Common myeloid progenitor, CD34-positive (primary cell): ENCODE measurements around the gene GALK1.
"Not testable (repeated sequence)": the region's sequence is repeated elsewhere in the genome, so short reads cannot be mapped to it uniquely, and the experiment has no call there.

Experiments used
- CTCF ChIA-PET: fragments of 350-600 bp; sonication (Branson Sonifier 250); formaldehyde crosslinking; loops from one replicate; lab custom pipeline; 2021; ENCODE audit warnings: antibody characterized with exemption; lab: Charles Lee
- POLR2A ChIA-PET: fragments of 350-600 bp; sonication (Branson Sonifier 250); formaldehyde crosslinking; loops from one replicate; lab custom pipeline; 2021; ENCODE audit warnings: antibody characterized with exemption; lab: Charles Lee
- DNase-seq, 3 donors: peaks; one replicate each; pipeline versions ENCODE4 v3.0.0 to v3.0.0-alpha.2; 2013
- H3K27ac ChIP-seq, 2 experiments: 1 replicate in 1 of 2; 2 replicates in 1 of 2; pipeline ENCODE4 v1.7.0; 2013; ENCODE audit warnings: inconsistent platforms in 2 of 2, low read length in 2 of 2, mild to moderate bottlenecking in 2 of 2, low read depth in 1 of 2, moderate library complexity in 1 of 2; ENCODE audit not compliant: severe bottlenecking in 2 of 2, insufficient read depth in 1 of 2, poor library complexity in 1 of 2
- H3K27me3 ChIP-seq, 5 experiments: replicated peaks in 2 of 5; 1 replicate in 3 of 5; 2 replicates in 2 of 5; pipeline versions ENCODE4 v1.6.1 to v1.7.0; 2013; ENCODE audit warnings: low read length in 4 of 5, mild to moderate bottlenecking in 2 of 5, moderate library complexity in 2 of 5, inconsistent platforms in 1 of 5; ENCODE audit not compliant: insufficient read depth in 5 of 5, control insufficient read depth in 4 of 5
- H3K36me3 ChIP-seq, 4 experiments: 1 replicate in 2 of 4; 2 replicates in 2 of 4; pipeline versions ENCODE4 v1.6.1 to v1.7.0; 2013; ENCODE audit warnings: low read length in 3 of 4, control low read depth in 1 of 4, mild to moderate bottlenecking in 1 of 4; ENCODE audit not compliant: control insufficient read depth in 4 of 4, insufficient read depth in 4 of 4
- H3K4me1 ChIP-seq, 4 experiments: 1 replicate in 3 of 4; 2 replicates in 1 of 4; pipeline versions ENCODE4 v1.6.1 to v1.7.1; 2013; ENCODE audit warnings: low read length in 3 of 4, mild to moderate bottlenecking in 3 of 4, control low read depth in 1 of 4, inconsistent platforms in 1 of 4, moderate library complexity in 1 of 4; ENCODE audit not compliant: control insufficient read depth in 4 of 4, insufficient read depth in 4 of 4; ENCODE audit errors: control extremely low read depth in 1 of 4
- H3K4me3 ChIP-seq, 7 experiments: 1 replicate in 4 of 7; 2 replicates in 3 of 7; pipeline versions ENCODE4 v1.5.1 to v1.7.0; 2013; ENCODE audit warnings: mild to moderate bottlenecking in 7 of 7, low read length in 6 of 7, moderate library complexity in 6 of 7, inconsistent platforms in 2 of 7, low read depth in 2 of 7, control low read depth in 1 of 7; ENCODE audit not compliant: insufficient read depth in 4 of 7, control insufficient read depth in 1 of 7; ENCODE audit errors: extremely low read depth in 1 of 7
- H3K9me3 ChIP-seq, 5 experiments: 1 replicate in 4 of 5; 2 replicates in 1 of 5; pipeline versions ENCODE4 v1.6.1 to v1.7.1; 2013; ENCODE audit warnings: low read length in 4 of 5, mild to moderate bottlenecking in 2 of 5, inconsistent platforms in 1 of 5, low read depth in 1 of 5, moderate library complexity in 1 of 5; ENCODE audit not compliant: control insufficient read depth in 4 of 5, insufficient read depth in 2 of 5; ENCODE audit errors: control extremely low read depth in 1 of 5
- WGBS: methylation state at CpG from one replicate; pipeline ENCODE4 v1.1.5; 2013; ENCODE audit not compliant: insufficient coverage; 5-methylcytosine and 5-hydroxymethylcytosine counted together

The GALK1 gene

DNA sequence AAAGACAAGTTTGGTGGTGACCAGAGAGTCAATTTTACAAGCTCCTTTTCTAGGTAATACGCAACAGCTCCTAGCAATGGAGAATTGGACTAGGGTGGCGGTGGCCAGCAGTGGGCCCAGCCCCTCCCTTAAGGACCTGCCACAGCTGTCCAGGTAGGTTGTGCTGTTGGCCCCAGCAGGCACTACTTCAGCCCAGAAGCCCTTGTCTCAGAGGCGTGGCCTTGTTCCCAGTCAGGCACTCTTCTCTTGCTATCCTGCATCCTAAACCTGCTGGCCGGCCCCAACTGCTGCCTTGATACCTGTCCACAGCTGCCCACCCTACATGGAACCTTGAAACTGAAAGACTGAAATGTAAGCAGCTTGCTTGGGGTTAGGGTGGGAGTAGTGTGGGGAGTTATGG is 989 bp upstream of the GALK1 start:
- no peak for DNase-seq
- 100% methylated on average over 2 of the region's 4 CpGs for WGBS
- Histone ChIP-seq H3K9me3 (no peaks in the 10 kb centered on the region), H3K27ac (no peak overlapping the region), H3K4me1 (peaks cover 0 to 19% (median 17%) of the 10 kb centered on the region in 4 experiments), H3K4me3 (no peak overlapping the region), H3K27me3 (no peaks in the 10 kb centered on the region), H3K36me3 (peaks cover 0 to 11% (median 3%) of the 10 kb centered on the region in 4 experiments)
- POLR2A ChIA-PET = interaction anchor here (0.7 to 4.1 kb wide), 5 partner anchors 9 to 108 kb away, joined by 3 to 37 read pairs (median 5); a partner anchor contains a TSS
- CTCF ChIA-PET = interaction anchor here (0.6 to 7.8 kb wide), 14 partner anchors 10 to 112 kb away, joined by 3 to 85 read pairs (median 8); partner anchors contain the start of genes TRIM47 and UNK

DNA sequence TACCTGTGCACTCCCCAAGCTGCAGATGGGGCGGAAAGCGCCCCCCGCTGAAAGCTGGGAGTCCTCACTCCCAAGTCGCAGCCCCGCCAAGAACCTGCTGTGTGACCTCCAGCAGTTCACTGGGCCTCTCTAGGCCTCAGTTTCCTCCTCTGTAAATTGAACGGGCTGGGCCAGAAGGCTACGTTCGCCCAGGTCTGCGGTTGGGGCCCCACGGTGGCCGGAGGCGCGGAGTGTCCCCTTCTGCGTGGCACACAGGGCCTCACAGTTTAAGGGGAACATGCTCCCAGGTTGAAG is 628 bp downstream of the GALK1 start:
- no peak for DNase-seq
- POLR2A ChIA-PET = interaction anchor here (0.8 to 4.1 kb wide), 5 partner anchors 11 to 114 kb away, joined by 3 to 37 read pairs (median 5); partner anchors contain the start of gene TRIM47
- H3K27me3 ChIP-seq = no peaks in the 10 kb centered on the region
- peaks cover 0 to 11% (median 6%) of the 10 kb centered on the region in 4 experiments for H3K36me3 ChIP-seq
- peak overlapping the region; percentile 55 to 86 (median 75) for H3K4me3 ChIP-seq
- peak overlapping the region in 1 of 2 experiments; percentile 61 for H3K27ac ChIP-seq
- WGBS = 12% methylated on average over 14 of the region's 14 CpGs
- CTCF ChIA-PET = interaction anchor here (0.9 to 7.8 kb wide), 20 partner anchors 10 to 132 kb away, joined by 3 to 85 read pairs (median 5); partner anchors contain the start of genes SMIM5, TRIM47, UNK and WBP2
- H3K9me3 ChIP-seq = no peaks in the 10 kb centered on the region
- H3K4me1 ChIP-seq = peaks cover 0 to 19% (median 17%) of the 10 kb centered on the region in 4 experiments

DNA sequence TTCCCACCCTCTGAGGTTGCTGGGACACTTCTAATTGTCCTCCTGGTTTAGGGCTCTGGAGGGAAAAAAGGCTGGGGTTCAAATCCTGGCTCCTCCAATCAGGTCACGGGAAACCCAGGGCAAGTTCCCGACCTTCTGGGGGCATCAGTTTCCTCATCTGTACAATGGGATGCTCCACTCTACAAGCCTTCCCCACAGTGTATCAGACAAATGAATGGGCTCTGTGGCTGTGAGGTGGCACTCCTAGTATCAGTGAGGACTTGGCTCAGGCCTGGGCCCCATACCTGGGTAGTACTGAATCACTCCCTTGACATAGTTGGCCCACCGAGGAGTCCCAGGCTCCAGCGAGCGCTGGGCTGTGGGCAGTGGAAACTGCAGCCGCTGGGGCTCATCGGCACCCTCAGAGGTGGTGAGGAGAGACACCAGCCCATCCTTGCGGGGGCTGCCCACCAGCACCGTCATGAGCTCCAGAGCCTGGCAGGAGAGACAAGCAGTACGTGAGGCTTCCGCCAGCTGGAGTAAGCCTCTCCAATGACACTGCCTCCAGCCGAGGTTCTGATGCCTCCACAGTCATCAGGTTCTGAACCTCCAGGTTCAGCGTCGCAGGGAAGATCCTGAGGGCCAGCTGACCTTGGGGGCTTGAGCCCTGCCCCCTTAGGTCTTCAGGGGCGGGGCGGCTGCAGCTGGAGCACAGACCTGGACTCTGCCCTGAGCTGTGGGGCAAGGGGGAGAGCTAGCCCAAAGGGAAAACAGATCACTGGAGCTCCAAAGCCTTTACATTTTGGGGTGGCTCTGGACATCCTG is 1.2 kb downstream of the GALK1 start:
- Histone ChIP-seq H3K4me1 (peaks cover 0 to 19% (median 17%) of the 10 kb centered on the region in 4 experiments), H3K36me3 (peaks cover 0 to 11% (median 6%) of the 10 kb centered on the region in 4 experiments), H3K4me3 (peak overlapping the region in 6 of 7 experiments; percentile 62 to 86 (median 75)), H3K27me3 (no peaks in the 10 kb centered on the region), H3K27ac (peak overlapping the region in 1 of 2 experiments; percentile 61), H3K9me3 (no peaks in the 10 kb centered on the region)
- no peak for DNase-seq
- ChIA-PET POLR2A (interaction anchor here (4.1 kb wide), 1 partner anchor 11 kb away, joined by 37 read pairs; no protein-coding TSS in a partner anchor), CTCF (interaction anchor here (0.6 to 7.8 kb wide), 22 partner anchors 10 to 131 kb away, joined by 3 to 85 read pairs (median 4); partner anchors contain the start of genes SMIM5, TRIM47, UNK and WBP2)
- 81% methylated on average over 14 of the region's 16 CpGs for WGBS

DNA sequence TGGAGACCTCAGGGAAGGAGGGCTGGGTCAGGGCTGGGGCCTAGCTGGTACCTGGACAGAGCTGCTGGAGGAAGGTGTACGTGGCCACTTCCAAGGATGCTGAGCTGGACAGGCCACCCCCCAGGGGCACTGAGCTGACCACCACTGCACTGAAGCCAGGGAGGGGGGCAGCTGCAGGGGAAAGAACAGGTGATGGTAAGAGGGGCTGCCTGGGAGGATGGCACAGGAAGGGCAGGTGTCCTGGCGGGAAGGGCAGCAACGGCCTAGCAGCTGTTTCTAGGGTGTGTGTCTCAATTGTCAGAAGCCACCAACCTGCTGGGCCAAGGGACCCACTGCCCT is 1.8 kb downstream of the GALK1 start:
- WGBS = 88% methylated on average over 3 of the region's 3 CpGs
- CTCF ChIA-PET = interaction anchor here (1.0 to 7.8 kb wide), 14 partner anchors 9 to 130 kb away, joined by 3 to 85 read pairs (median 8); partner anchors contain the start of genes SMIM5 and UNK
- no peak overlapping the region for H3K4me3 ChIP-seq
- H3K27ac ChIP-seq = no peak overlapping the region
- H3K9me3 ChIP-seq = no peaks in the 10 kb centered on the region
- no peak for DNase-seq
- POLR2A ChIA-PET = interaction anchor here (4.1 kb wide), 1 partner anchor 12 kb away, joined by 37 read pairs; no protein-coding TSS in a partner anchor
- no peaks in the 10 kb centered on the region for H3K27me3 ChIP-seq
- H3K4me1 ChIP-seq = peaks cover 0 to 19% (median 17%) of the 10 kb centered on the region in 4 experiments
- H3K36me3 ChIP-seq = peaks cover 0 to 12% (median 7%) of the 10 kb centered on the region in 4 experiments

DNA sequence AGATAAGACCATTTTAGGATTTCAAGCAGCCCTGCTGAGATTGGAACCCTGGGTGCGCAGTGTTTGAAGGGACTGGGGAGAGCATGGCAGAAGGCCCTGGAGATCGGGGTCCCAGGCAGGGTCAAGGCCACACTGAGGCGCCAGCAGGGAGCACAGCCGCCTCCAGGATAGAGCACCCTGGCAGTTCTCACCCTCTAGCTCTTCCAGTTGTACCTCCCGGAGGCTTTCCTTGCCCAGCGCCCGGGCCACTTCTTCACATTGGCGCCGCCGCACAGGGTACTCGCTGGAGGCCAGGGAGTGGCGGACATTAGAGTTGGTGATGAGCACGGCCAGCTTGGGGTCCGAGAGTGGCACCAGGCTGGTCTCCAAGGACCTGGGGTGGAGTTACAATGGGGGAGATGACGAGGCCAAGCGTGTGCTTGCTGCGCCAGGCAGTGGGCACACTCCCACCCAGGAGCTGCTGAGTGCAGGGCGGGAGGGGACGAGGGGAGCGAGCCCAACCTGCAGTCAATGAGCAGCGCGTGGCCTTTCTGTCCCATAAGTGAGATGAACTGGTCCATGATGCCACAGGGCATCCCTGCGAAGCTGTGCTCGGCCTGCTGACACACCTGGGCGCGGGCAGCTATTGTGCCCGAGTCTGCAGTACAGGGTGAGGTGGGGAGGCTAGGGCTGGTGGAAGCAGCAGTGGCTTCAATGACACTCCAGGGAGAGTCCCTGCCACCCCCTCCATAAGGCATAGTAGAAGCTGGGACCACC is 2.3 kb downstream of the GALK1 start:
- H3K36me3 ChIP-seq = peaks cover 0 to 17% (median 11%) of the 10 kb centered on the region in 4 experiments
- 98% methylated on average over 20 of the region's 27 CpGs for WGBS
- POLR2A ChIA-PET = interaction anchor here (4.1 kb wide), 1 partner anchor 12 kb away, joined by 37 read pairs; no protein-coding TSS in a partner anchor
- no peak overlapping the region for H3K27ac ChIP-seq
- H3K9me3 ChIP-seq = no peaks in the 10 kb centered on the region
- CTCF ChIA-PET = interaction anchor here (0.6 to 7.8 kb wide), 13 partner anchors 8 to 130 kb away, joined by 3 to 85 read pairs (median 5); partner anchors contain the start of genes SMIM5 and TRIM47
- no peak for DNase-seq
- H3K4me3 ChIP-seq = no peak overlapping the region
- H3K27me3 ChIP-seq = no peaks in the 10 kb centered on the region
- H3K4me1 ChIP-seq = peaks cover 0 to 19% (median 17%) of the 10 kb centered on the region in 4 experiments

DNA sequence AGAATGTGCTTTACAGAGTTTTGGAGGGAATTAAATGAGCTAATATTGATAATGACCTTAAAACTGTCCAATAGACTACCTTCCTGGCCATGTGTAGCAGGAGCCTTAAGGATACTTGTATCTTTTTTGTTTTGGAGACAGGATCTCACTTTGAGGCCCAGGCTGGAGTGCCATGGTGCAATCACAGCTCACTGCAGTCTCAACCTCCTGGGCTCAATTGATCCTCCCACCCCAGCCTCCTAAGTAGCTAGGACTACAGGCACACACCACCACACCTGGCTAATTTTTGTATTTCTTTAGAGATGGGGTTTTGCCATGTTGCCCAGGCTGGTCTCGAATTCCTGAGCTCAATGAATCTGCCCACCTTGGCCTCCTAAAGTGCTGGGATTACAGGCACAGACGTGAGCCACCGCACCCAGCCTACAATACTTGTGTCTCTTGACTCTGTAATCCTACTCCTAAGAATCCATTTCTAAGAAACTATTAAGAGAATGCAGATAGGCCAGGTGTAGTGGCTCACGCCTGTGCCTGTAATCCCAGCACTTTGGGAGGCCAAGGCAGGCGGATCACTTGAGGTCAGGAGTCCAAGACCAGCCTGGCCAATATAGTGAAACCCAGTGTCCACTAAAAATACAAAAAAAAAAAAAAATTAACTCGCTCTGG is 4.9 kb downstream of the GALK1 start:
- WGBS = 94% methylated on average over 3 of the region's 6 CpGs

More for the DNA sequence above, 4.9 kb downstream of the GALK1 start:
- Histone ChIP-seq H3K36me3 (peaks cover 0 to 19% (median 12%) of the 10 kb centered on the region in 4 experiments), H3K4me1 (peaks cover 0 to 22% (median 16%) of the 10 kb centered on the region in 4 experiments)
- H3K27ac ChIP-seq, H3K9me3 ChIP-seq, H3K27me3 ChIP-seq, H3K4me3 ChIP-seq, POLR2A ChIA-PET, DNase-seq: not testable (repeated sequence)
- CTCF ChIA-PET = interaction anchor here (0.7 to 7.8 kb wide), 4 partner anchors 12 to 135 kb away, joined by 3 to 68 read pairs (median 4); no protein-coding TSS in a partner anchor
